Measurements from ENCODE around the gene ANKRD11.
"Not testable (repeated sequence)": the region's sequence is repeated elsewhere in the genome, so short reads cannot be mapped to it uniquely, and the experiment has no call there.

The ANKRD11 gene

DNA sequence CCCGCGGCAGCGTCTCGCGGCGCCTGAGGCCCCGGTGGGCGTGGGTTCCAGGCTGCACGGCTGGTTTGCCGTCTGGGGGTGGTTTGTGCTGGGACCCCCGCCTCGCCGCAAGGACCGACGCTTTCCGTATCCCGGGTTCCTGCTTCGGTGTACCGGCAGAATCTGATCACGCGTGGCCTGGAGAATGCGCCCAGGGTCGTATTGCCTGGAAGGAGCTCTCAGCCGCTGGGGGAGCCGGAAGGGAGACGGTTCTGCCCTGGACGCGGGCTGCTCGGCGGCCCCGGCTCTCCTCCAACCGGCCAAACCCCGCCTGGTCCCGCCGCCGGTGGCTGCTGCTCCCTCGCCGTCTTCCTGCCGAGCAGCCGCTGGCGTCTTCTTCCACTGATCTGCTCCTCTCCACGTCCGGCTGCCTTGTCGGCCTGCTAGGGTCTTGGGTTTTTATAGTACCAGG, 233.1 kb downstream of the ANKRD11 start:
- no peak for DNase-seq (ENCODE audit: low read depth)
- no peak overlapping the region for H3K4me3 ChIP-seq (ENCODE audit: low read depth, low read length)
- TF ChIP-seq, protein P1, sequence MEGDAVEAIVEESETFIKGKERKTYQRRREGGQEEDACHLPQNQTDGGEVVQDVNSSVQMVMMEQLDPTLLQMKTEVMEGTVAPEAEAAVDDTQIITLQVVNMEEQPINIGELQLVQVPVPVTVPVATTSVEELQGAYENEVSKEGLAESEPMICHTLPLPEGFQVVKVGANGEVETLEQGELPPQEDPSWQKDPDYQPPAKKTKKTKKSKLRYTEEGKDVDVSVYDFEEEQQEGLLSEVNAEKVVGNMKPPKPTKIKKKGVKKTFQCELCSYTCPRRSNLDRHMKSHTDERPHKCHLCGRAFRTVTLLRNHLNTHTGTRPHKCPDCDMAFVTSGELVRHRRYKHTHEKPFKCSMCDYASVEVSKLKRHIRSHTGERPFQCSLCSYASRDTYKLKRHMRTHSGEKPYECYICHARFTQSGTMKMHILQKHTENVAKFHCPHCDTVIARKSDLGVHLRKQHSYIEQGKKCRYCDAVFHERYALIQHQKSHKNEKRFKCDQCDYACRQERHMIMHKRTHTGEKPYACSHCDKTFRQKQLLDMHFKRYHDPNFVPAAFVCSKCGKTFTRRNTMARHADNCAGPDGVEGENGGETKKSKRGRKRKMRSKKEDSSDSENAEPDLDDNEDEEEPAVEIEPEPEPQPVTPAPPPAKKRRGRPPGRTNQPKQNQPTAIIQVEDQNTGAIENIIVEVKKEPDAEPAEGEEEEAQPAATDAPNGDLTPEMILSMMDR (IDR thresholded peaks at IDR 0.05; ENCODE audit: control insufficient read depth, extremely low read depth, insufficient read depth) = no peak

DNA sequence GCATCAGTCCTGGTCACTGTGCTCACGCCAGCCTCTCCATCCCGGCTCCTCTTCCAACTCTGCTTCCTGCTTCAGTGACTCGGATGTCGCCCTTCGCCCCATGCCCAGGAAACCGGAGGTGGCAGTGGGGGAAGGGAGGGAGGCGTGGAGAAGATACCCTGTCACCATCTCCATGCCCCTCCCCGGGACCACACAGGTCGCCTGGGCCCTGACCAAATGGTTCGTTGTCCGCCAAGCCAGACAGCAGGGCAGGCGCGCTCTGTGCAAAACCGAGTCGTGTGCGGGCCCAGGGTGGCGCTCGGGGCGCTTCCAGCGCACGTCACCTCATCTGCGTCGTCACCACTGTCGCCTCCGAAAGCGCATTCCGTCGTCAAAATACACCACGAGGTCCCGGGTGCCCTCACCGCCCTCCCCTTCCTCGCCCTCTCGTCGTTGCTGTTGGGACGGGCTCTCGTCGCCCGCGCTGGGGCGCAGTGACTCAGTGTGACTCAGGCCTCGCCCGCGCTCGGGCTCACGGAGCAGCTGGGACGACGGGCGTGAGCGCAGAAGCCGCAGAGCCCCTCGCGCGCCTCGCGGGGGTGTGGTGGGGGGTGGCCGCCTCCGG, 233.6 kb downstream of the ANKRD11 start:
- H3K4me3 ChIP-seq (ENCODE audit: low read depth, low read length) = no peak overlapping the region
- TF ChIP-seq, protein P1 (IDR thresholded peaks at IDR 0.05; ENCODE audit: control insufficient read depth, extremely low read depth, insufficient read depth) = no peak
- DNase-seq (ENCODE audit: low read depth) = no peak

DNA sequence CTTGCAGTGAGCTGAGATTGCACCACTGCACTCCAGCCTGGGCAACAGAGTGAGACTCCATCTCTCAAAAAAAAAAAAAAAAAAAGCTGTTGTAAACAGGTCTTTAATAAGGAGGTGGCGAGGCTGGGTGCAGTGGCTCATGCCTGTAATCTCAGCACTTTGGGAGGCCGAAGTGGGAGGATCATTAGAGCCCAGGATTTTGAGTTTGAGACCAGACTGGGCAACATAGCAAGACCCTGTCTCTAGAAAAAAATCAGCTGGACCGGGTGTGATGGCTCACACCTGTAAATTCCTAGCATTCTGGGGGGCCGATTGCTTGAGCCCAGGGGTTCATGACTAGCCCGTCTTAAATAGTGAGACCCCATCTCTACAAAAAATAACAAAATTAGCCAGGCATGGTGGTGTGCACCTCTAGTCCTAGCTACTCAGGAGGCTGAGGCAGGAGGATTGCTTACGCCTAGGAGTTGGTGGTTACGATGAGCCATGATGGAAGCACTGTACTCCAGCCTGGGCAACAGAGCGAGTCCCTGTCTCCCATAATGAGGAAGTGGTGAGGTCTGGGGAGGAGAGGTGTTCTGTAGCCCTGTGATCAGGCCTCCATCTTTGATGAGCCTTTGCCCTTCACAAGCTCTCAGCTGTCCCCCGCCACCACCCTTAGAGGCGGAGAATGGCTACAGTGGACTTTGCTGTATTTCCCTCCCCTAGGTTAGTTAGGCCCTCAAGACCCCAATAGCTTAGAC, 236.6 kb downstream of the ANKRD11 start:
- TF ChIP-seq, protein P1 (IDR thresholded peaks at IDR 0.05; ENCODE audit: control insufficient read depth, extremely low read depth, insufficient read depth) = no peak
- no peak for DNase-seq (ENCODE audit: low read depth)
- H3K4me3 ChIP-seq (ENCODE audit: low read depth, low read length) = no peak overlapping the region

DNA sequence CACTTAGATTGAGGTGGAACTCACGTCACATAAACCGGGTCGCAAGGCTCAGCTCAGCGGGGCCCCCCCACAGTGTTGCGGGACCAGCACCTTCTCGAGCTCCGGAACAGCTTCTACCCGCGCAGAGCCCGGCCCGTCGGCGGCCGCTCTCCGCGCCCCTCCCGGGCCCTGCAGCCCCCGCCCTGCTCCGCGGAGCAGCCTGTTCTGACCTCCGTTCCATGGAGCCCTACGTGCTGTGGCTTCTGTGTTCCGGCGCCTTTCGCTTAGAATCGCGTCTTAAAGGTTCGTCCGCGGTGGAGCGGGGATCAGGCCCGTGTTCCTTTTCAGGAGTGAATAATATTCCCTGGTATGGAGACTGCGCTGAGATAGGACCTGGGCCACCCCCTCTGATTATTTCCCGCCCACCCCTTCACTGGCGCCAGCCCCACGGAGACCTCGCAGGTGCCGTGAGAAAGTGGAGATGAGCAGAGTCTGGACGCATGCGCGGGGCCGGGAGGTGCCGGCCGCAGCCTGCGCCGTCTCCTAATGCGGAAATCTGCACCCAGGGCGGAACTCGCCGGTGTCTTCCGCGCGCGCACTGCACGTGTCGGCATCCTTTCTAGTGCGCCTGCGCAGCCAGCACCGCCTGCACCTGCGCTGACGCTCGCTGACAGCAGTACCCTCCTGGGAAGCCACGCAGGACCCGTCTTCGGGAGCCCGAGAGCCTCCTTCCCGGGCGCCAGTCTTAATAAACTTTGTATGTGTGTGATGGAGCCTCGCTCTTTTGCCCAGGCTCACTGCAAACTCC, 242.0 kb downstream of the ANKRD11 start:
- DNase-seq (ENCODE audit: low read depth) = no peak
- TF ChIP-seq, protein P1 (IDR thresholded peaks at IDR 0.05; ENCODE audit: control insufficient read depth, extremely low read depth, insufficient read depth) = no peak
- no peak overlapping the region for H3K4me3 ChIP-seq (ENCODE audit: low read depth, low read length)

DNA sequence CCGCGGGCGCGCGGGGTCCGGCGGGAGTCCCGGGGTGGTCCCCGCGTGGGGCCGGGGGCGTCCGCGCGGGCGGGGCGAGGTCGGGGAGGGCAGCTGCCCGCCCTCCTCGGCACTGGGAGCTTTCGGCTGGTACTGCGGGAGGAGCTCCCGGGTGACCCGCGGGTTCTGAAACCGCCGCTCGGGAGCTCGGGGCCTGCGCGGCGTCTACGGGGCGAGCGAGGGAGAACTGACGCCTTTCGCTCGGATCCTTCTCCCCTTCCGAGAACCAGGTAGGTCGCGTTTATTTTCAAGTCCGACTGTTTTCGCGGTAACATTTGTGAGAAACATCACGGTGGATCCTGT, 242.7 kb downstream of the ANKRD11 start:
- not testable (repeated sequence) for DNase-seq (ENCODE audit: low read depth); H3K4me3 ChIP-seq (ENCODE audit: low read depth, low read length)

DNA sequence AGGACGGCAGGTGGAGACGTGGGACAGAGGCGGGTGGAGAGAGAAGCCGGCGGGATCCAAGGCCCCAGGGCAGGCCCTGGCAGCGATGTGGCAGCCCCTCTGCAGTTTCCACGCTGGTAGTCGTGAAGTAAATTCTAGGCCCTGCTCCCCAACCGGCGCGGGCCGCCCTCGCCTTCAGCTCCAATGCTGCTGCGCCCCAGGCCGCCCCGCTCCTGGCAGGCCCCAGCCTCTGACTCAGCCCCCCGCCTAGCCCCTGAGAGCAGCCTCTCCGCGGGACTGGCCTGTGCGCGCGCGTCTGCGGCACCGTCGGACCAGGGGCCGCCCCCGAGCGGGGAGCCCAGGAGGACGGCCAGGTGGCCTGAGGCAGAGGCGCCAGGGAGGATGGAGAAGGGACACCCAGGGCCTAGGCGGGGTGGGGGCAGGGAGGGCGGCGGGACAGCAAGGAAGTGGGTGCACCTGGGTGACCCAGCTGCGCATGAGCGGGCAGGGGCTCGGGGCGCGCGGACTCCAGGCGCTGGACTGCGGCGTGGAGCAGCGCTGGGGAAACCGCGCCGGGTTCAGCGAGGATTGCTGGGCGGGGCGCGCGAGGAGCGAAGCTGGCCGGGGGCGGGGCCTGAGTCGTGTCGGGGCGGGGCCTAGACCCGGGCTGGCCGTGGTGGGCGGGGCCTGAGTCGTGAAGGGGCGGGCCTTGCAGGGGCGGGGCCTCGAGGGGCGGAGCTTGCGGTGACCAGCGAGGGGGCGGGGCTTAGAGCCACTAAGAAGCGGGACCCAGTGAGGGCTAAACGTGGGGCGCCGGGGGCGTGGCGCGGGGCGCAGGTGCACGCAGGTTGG, 243.2 kb downstream of the ANKRD11 start:
- no peak for DNase-seq (ENCODE audit: low read depth)
- TF ChIP-seq, protein P1 (IDR thresholded peaks at IDR 0.05; ENCODE audit: control insufficient read depth, extremely low read depth, insufficient read depth) = no peak
- peak overlapping the region; percentile 45 for H3K4me3 ChIP-seq (ENCODE audit: low read depth, low read length)

Measured in LNCaP clone FGC (cell line).